ENCODE results near the gene MAP3K9.

Gene MAP3K9

DNA sequence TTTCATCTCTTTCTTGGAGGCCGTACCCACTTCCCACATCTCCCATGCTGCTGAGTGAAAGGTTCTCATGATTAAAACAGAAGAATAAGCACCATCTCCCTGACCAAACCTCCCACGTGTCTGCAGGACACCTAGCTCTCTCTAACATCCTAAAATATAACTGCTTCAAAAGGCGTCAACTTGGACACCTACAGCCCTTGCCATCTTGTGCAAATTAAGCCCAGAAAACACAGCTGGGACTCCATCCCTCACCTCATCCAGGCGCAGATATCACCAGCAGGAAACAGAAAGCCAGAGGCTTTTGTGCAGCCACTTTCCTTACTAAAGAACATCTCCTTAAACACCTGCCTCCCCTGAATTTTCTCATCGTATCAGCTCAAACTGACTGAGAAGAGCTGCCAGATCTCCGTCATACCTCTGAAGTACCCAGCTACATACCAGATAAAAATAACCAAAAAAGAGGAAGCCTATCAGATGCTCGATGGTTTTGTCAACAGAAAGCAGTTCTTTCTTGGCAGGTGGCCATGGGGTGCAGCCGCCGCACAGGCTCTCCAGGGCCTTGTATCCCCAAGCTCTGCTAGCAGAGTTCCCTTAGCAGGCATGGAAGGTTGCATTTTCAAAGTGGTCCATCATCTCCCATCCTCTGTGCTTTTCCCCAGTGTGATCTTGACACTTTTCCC is 28.8 kb downstream of the MAP3K9 start:
- in situ Hi-C loops (cut with HindIII; ENCODE audit: low sequenced_read_pairs), result no loop called here
- TF ChIP-seq CTCF (IDR thresholded peaks at IDR 0.05; ENCODE audit: low read depth, low read length, missing control alignments), result no peak
- no peak for DNase-seq (ENCODE audit: low read depth)

GRCh38 chr14:70779667-70780066 is 29.6 kb downstream of the MAP3K9 start:
- no peak for DNase-seq (ENCODE audit: low read depth)
- TF ChIP-seq CTCF (IDR thresholded peaks at IDR 0.05; ENCODE audit: low read depth, low read length, missing control alignments), result no peak
- in situ Hi-C loops (cut with HindIII; ENCODE audit: low sequenced_read_pairs), result no loop called here
- no peak overlapping the region for H3K4me3 ChIP-seq (ENCODE audit: low read depth, low read length)

More for the DNA sequence above, 28.8 kb downstream of the MAP3K9 start:
- no peak overlapping the region for H3K4me3 ChIP-seq (ENCODE audit: low read depth, low read length)

DNA sequence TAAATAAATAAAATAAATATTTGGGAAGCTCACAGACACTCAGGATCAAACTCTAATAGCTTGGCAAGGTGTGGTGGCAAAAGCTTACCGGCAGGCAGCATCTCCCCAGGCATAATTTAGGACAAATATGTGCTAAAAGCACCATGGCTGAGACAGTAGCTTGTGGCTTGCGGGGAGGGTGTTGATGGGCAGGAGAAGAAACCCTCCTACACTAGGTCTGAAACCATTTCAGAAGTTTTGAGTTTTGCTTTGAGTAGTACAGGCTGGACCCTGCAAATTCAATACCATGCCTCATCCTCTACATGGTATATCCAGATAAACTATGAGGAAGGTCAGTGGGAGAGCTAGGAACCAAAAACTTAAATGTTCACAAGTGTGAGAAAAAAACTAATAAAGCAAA is 33.1 kb downstream of the MAP3K9 start:
- DNase-seq (ENCODE audit: low read depth), result no peak
- H3K4me3 ChIP-seq (ENCODE audit: low read depth, low read length), result no peak overlapping the region
- no peak for TF ChIP-seq CTCF (IDR thresholded peaks at IDR 0.05; ENCODE audit: low read depth, low read length, missing control alignments)
- in situ Hi-C loops (cut with HindIII; ENCODE audit: low sequenced_read_pairs), result no loop called here

DNA sequence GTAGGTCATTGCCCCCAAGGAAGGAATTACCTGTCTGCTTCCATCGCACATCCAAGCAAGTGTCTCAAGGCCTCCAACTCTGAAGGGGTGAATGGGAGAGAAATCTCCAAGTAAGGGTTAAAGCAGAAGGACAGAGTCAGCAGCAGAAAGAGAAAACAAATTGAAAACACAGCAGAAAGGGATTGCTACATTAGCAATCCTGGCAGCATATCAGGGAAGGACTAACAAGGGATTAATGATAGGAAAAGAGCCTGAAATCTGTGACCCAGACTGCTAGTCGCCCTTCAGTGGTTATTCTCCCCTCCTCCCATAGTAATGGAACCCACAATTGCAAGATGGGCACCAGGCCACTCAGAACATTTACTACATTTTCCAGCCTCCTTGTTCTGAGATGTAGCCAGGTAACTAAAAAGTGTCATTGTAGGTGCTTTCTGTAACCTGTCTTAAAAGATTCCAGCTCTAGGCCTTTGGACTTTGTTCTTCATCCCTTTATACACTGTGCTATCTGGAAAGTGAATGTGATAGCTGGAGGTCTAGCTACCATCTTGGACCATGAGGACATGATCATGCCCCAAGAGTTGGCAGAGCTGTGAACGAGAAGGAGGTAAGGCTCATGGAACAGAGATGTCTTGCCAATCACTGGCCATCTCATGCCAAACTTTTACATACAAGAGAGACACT is 36.0 kb downstream of the MAP3K9 start:
- TF ChIP-seq CTCF (IDR thresholded peaks at IDR 0.05; ENCODE audit: low read depth, low read length, missing control alignments), result no peak
- DNase-seq (ENCODE audit: low read depth), result no peak
- no peak overlapping the region for H3K4me3 ChIP-seq (ENCODE audit: low read depth, low read length)
- in situ Hi-C loops (cut with HindIII; ENCODE audit: low sequenced_read_pairs), result no loop called here

GRCh38 chr14:70771781-70772212 is 37.5 kb downstream of the MAP3K9 start:
- TF ChIP-seq CTCF (IDR thresholded peaks at IDR 0.05; ENCODE audit: low read depth, low read length, missing control alignments), result no peak

DNA sequence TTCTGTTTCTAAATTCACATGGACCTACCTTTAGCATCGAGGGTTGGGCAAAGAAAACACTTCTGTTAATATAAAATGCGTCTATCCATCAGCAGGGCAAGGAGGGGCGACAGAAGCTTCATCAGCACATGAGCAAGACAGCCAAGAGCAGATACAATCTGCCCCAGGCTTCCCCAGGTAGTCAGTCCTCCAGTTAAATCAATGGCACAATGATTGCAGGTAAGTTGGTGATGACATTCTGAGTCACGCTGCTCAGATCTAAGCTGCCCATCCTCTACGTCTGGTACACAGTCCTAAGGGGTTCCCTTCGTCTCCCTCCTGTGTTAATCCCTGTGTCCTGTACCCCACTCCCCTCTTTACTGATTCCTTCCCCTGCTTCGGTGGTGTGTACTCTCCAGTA is 38.8 kb downstream of the MAP3K9 start:
- H3K4me3 ChIP-seq (ENCODE audit: low read depth, low read length), result no peak overlapping the region
- in situ Hi-C loops (cut with HindIII; ENCODE audit: low sequenced_read_pairs), result no loop called here
- no peak for DNase-seq (ENCODE audit: low read depth)
- no peak for TF ChIP-seq CTCF (IDR thresholded peaks at IDR 0.05; ENCODE audit: low read depth, low read length, missing control alignments)

More at GRCh38 chr14:70771781-70772212, 37.5 kb downstream of the MAP3K9 start:
- DNase-seq (ENCODE audit: low read depth), result no peak
- in situ Hi-C loops (cut with HindIII; ENCODE audit: low sequenced_read_pairs), result no loop called here
- H3K4me3 ChIP-seq (ENCODE audit: low read depth, low read length), result no peak overlapping the region

All from astrocyte of the cerebellum (primary cell).